ENCODE data around the gene PKMYT1. TPM values are rescaled to one million over a fixed set of nuclear protein-coding genes. Genes with fewer than 3 reads are reported as not detected.
"Not testable (repeated sequence)": the region's sequence is repeated elsewhere in the genome, so short reads cannot be mapped to it uniquely, and the experiment has no call there.

The PKMYT1 gene
- total RNA-seq, 5 donors from 2014 or later (not counting 1 experiment from before 2014, with no cell fraction given) = 1.3 to 3.1 (median 1.7) TPM

DNA sequence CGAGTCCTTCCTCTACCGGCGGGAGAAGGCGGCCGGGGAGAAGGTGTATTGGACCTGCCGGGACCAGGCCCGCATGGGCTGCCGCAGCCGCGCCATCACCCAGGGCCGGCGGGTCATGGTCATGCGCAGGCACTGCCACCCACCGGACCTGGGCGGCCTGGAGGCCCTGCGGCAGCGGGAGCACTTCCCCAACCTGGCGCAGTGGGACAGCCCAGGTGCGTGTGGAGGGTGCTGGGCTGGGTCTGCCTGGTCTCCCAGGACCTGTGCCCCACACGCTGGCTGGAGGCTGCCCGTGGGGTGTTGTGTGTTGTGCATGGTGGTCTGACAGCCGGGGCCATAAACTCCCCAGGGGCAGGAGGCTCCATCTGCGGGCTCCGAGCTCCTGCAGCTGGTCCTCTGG is 43.1 kb downstream of the PKMYT1 start:
- no peaks in the 10 kb centered on the region for H3K27me3 Mint-ChIP-seq
- no peak overlapping the region for H3K27ac Mint-ChIP-seq
- CTCF ChIA-PET = no interaction called here
- H3K9me3 Mint-ChIP-seq = no peaks in the 10 kb centered on the region
- no peak overlapping the region for H3K4me3 ChIP-seq (ENCODE audit: control insufficient read depth in 1 of 2, extremely low read depth in 1 of 2, low read length in 1 of 2)
- no peaks in the 10 kb centered on the region for H3K9me3 ChIP-seq
- H3K27me3 ChIP-seq (replicated peaks in 1 of 2; ENCODE audit: control insufficient read depth in 2 of 2, extremely low read depth in 1 of 2, insufficient read depth in 2 of 2, low read length in 1 of 2) = no peaks in the 10 kb centered on the region
- peaks cover 29 to 71% of the 10 kb centered on the region in 2 donors for H3K36me3 ChIP-seq (ENCODE audit: control insufficient read depth in 2 of 2, extremely low read depth in 1 of 2, insufficient read depth in 1 of 2, low read length in 1 of 2)
- POLR2A ChIA-PET = no interaction called here
- H3K4me1 ChIP-seq (ENCODE audit: control insufficient read depth in 1 of 2, extremely low read depth in 1 of 2, insufficient read depth in 2 of 2, low read length in 2 of 2) = no peaks in the 10 kb centered on the region
- no peak for DNase-seq
- H3K4me3 Mint-ChIP-seq = no peak overlapping the region
- WGBS (ENCODE audit: insufficient coverage) = over 99% methylated on average over 19 of the region's 24 CpGs
- ATAC-seq (replicated peaks in 1 of 4) = no peak
- no peak overlapping the region for H3K27ac ChIP-seq (ENCODE audit: low read length)
- peaks cover 35% of the 10 kb centered on the region for H3K36me3 Mint-ChIP-seq
- H3K4me1 Mint-ChIP-seq = peaks cover 0 to 13% (median 0%) of the 10 kb centered on the region in 3 donors

DNA sequence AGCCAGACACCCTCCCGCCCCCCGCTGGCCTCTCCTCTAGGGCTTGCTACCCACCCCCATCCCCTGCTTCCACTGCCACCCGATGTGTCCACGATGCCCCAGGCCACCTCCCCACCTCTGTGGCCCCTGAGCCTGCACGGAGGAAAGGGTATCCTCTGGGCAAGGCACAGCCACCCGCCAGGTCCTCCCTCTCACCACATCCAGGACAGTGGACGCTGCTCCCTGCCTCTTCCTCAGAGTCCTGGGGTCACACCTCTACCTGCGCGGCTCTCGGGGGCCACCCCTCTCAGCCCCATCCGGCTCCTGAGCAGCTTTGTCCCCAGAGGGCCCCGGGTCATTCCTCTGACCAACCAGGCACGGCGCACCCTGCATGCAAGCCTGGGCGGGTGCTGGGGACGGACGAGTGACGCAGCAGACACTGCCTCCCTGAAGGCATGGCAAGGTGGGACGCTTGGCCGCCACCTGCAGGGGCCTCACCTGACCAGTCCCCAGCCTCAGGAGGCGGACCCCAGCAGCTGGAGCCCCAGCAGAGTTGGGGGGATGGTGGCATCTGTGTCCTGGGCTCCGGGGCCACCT is 43.7 kb downstream of the PKMYT1 start:
- ChIA-PET POLR2A (no interaction called here), CTCF (no interaction called here)
- Histone ChIP-seq H3K4me1 (ENCODE audit: control insufficient read depth in 1 of 2, extremely low read depth in 1 of 2, insufficient read depth in 2 of 2, low read length in 2 of 2) (no peaks in the 10 kb centered on the region), H3K27ac (ENCODE audit: low read length) (no peak overlapping the region), H3K4me3 (ENCODE audit: control insufficient read depth in 1 of 2, extremely low read depth in 1 of 2, low read length in 1 of 2) (no peak overlapping the region), H3K36me3 (ENCODE audit: control insufficient read depth in 2 of 2, extremely low read depth in 1 of 2, insufficient read depth in 1 of 2, low read length in 1 of 2) (peaks cover 29 to 70% of the 10 kb centered on the region in 2 donors), H3K9me3 (no peaks in the 10 kb centered on the region), H3K27me3 (replicated peaks in 1 of 2; ENCODE audit: control insufficient read depth in 2 of 2, extremely low read depth in 1 of 2, insufficient read depth in 2 of 2, low read length in 1 of 2) (no peaks in the 10 kb centered on the region)
- 97% methylated on average over 20 of the region's 22 CpGs for WGBS (ENCODE audit: insufficient coverage)
- no peak overlapping the region for H3K4me3 Mint-ChIP-seq
- peaks cover 0 to 13% (median 0%) of the 10 kb centered on the region in 3 donors for H3K4me1 Mint-ChIP-seq
- H3K9me3 Mint-ChIP-seq = no peaks in the 10 kb centered on the region
- DNase-seq = no peak
- no peaks in the 10 kb centered on the region for H3K27me3 Mint-ChIP-seq
- H3K27ac Mint-ChIP-seq = no peak overlapping the region
- peaks cover 36% of the 10 kb centered on the region for H3K36me3 Mint-ChIP-seq
- ATAC-seq (replicated peaks in 1 of 4) = no peak

DNA sequence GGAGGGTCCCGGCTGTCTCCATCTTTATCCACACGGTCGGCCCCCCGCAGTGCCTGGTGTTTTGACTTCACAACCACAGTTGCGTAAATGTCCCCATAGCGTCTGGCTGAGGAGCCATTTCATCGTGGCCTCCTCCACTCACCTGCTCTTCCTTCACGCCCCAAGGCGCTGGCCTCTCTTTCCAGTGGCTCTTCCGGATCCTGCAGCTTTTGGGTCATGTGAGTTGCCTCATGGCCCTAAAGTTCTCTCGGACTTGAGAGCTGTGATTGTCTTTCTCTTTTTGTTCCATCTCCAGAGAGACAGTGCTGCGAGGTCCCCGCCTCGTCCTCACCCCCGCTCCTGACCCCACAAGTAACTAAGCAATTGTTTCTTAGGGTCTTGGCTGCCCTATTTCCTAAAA is 45.8 kb downstream of the PKMYT1 start:
- peaks cover 29 to 69% of the 10 kb centered on the region in 2 donors for H3K36me3 ChIP-seq (ENCODE audit: control insufficient read depth in 2 of 2, extremely low read depth in 1 of 2, insufficient read depth in 1 of 2, low read length in 1 of 2)

DNA sequence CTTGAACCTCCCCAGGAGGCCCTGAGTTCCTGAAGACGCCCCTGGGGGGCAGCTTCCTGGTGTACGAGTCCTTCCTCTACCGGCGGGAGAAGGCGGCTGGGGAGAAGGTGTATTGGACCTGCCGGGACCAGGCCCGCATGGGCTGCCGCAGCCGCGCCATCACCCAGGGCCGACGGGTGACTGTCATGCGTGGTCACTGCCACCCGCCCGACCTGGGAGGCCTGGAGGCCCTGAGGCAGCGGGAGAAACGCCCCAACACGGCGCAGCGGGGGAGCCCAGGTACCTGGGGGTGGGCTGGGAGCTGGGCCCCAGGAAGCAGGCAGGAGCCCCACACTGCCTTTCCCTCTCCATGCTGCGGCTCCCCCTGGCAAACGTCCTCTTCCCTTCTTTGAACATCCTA is 46.5 kb downstream of the PKMYT1 start:
- POLR2A ChIA-PET = no interaction called here
- H3K9me3 Mint-ChIP-seq = no peaks in the 10 kb centered on the region
- H3K4me3 Mint-ChIP-seq = no peak overlapping the region
- DNase-seq (no peak), ATAC-seq (replicated peaks in 1 of 4) (no peak)
- H3K27ac Mint-ChIP-seq = no peak overlapping the region
- Histone ChIP-seq H3K4me1 (ENCODE audit: control insufficient read depth in 1 of 2, extremely low read depth in 1 of 2, insufficient read depth in 2 of 2, low read length in 2 of 2) (no peaks in the 10 kb centered on the region), H3K36me3 (ENCODE audit: control insufficient read depth in 2 of 2, extremely low read depth in 1 of 2, insufficient read depth in 1 of 2, low read length in 1 of 2) (peaks cover 27 to 62% of the 10 kb centered on the region in 2 donors), H3K4me3 (ENCODE audit: control insufficient read depth in 1 of 2, extremely low read depth in 1 of 2, low read length in 1 of 2) (no peak overlapping the region), H3K27ac (ENCODE audit: low read length) (no peak overlapping the region), H3K9me3 (no peaks in the 10 kb centered on the region), H3K27me3 (replicated peaks in 1 of 2; ENCODE audit: control insufficient read depth in 2 of 2, extremely low read depth in 1 of 2, insufficient read depth in 2 of 2, low read length in 1 of 2) (no peaks in the 10 kb centered on the region)
- H3K27me3 Mint-ChIP-seq = no peaks in the 10 kb centered on the region
- WGBS (ENCODE audit: insufficient coverage) = 96% methylated on average over 3 of the region's 22 CpGs
- CTCF ChIA-PET = no interaction called here
- peaks cover 0 to 13% (median 0%) of the 10 kb centered on the region in 3 donors for H3K4me1 Mint-ChIP-seq
- H3K36me3 Mint-ChIP-seq = peaks cover 26% of the 10 kb centered on the region

More for the DNA sequence above, 45.8 kb downstream of the PKMYT1 start:
- POLR2A ChIA-PET = no interaction called here
- Histone ChIP-seq H3K9me3 (no peaks in the 10 kb centered on the region), H3K4me3 (ENCODE audit: control insufficient read depth in 1 of 2, extremely low read depth in 1 of 2, low read length in 1 of 2) (no peak overlapping the region), H3K27me3 (replicated peaks in 1 of 2; ENCODE audit: control insufficient read depth in 2 of 2, extremely low read depth in 1 of 2, insufficient read depth in 2 of 2, low read length in 1 of 2) (no peaks in the 10 kb centered on the region), H3K4me1 (ENCODE audit: control insufficient read depth in 1 of 2, extremely low read depth in 1 of 2, insufficient read depth in 2 of 2, low read length in 2 of 2) (no peaks in the 10 kb centered on the region), H3K27ac (ENCODE audit: low read length) (no peak overlapping the region)
- ATAC-seq (replicated peaks in 1 of 4) (no peak), DNase-seq (no peak)
- H3K4me3 Mint-ChIP-seq = no peak overlapping the region
- WGBS (ENCODE audit: insufficient coverage) = 93% methylated on average over 15 of the region's 15 CpGs
- H3K27me3 Mint-ChIP-seq = no peaks in the 10 kb centered on the region
- peaks cover 28% of the 10 kb centered on the region for H3K36me3 Mint-ChIP-seq
- H3K4me1 Mint-ChIP-seq = peaks cover 0 to 13% (median 0%) of the 10 kb centered on the region in 3 donors
- no peak overlapping the region for H3K27ac Mint-ChIP-seq
- no peaks in the 10 kb centered on the region for H3K9me3 Mint-ChIP-seq
- CTCF ChIA-PET = interaction anchor here in 1 of 2 donors (0.6 kb wide), 1 partner anchor 1056 kb away, joined by 3 read pairs; no protein-coding TSS in a partner anchor

DNA sequence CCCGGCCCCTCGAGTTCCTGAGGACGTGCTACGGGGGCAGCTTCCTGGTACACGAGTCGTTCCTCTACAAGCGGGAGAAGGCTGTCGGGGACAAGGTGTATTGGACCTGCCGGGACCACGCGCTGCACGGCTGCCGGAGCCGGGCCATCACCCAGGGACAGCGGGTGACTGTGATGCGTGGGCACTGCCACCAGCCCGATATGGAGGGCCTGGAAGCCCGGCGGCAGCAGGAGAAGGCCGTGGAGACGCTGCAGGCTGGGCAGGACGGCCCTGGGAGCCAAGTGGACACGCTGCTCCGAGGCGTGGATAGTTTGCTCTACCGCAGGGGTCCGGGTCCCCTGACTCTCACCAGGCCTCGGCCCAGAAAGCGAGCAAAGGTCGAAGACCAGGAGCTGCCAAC is 47.1 kb downstream of the PKMYT1 start:
- Histone ChIP-seq H3K9me3 (no peaks in the 10 kb centered on the region), H3K36me3 (ENCODE audit: control insufficient read depth in 2 of 2, extremely low read depth in 1 of 2, insufficient read depth in 1 of 2, low read length in 1 of 2) (peaks cover 24 to 59% of the 10 kb centered on the region in 2 donors), H3K4me1 (ENCODE audit: control insufficient read depth in 1 of 2, extremely low read depth in 1 of 2, insufficient read depth in 2 of 2, low read length in 2 of 2) (no peaks in the 10 kb centered on the region), H3K27me3 (replicated peaks in 1 of 2; ENCODE audit: control insufficient read depth in 2 of 2, extremely low read depth in 1 of 2, insufficient read depth in 2 of 2, low read length in 1 of 2) (no peaks in the 10 kb centered on the region), H3K4me3 (ENCODE audit: control insufficient read depth in 1 of 2, extremely low read depth in 1 of 2, low read length in 1 of 2) (no peak overlapping the region), H3K27ac (ENCODE audit: low read length) (no peak overlapping the region)
- Mint-ChIP-seq H3K36me3 (peaks cover 26% of the 10 kb centered on the region), H3K27me3 (no peaks in the 10 kb centered on the region), H3K4me1 (peaks cover 0 to 13% (median 0%) of the 10 kb centered on the region in 3 donors), H3K27ac (no peak overlapping the region), H3K9me3 (no peaks in the 10 kb centered on the region), H3K4me3 (no peak overlapping the region)
- DNase-seq (no peak), ATAC-seq (replicated peaks in 1 of 4) (no peak)
- WGBS (ENCODE audit: insufficient coverage) = 96% methylated on average over 29 of the region's 30 CpGs
- CTCF ChIA-PET = no interaction called here
- POLR2A ChIA-PET = no interaction called here

DNA sequence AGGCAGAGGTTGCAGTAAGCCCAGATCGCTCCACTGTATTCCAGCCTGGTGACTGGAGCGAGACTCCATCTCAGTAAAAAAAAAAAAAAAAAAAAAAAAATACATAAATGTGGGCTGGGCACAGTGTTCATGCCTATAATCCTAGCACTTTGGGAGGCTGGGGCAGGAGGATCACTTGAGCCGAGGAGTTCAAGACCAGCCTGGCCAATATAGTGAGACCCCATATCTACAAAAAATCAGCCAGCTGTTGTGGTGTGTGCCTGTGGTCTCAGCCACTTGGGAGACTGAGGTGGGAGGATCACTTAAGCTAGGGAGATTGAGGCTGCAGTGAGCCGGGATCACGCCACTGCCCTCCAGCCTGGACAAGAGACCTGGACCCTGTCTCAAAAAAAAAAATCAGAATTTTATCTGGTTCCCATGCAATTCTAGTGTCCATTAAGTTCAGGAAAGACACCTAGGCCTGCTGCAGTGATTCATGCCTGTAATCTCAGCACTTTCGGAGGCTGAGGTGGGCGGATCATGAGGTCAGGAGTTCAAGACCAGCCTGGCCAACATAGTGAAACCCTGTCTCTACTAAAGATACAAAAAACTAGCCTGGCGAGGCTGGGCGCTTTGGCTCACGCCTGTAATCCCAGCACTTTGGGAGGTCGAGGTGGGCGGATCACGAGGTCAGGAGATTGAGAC is 48.9 kb downstream of the PKMYT1 start:
- not testable (repeated sequence) for H3K4me3 Mint-ChIP-seq; H3K27ac Mint-ChIP-seq; H3K27ac ChIP-seq (ENCODE audit: low read length); H3K27me3 ChIP-seq (replicated peaks in 1 of 2; ENCODE audit: control insufficient read depth in 2 of 2, extremely low read depth in 1 of 2, insufficient read depth in 2 of 2, low read length in 1 of 2); H3K9me3 ChIP-seq; H3K4me3 ChIP-seq (ENCODE audit: control insufficient read depth in 1 of 2, extremely low read depth in 1 of 2, low read length in 1 of 2); H3K27me3 Mint-ChIP-seq; ATAC-seq (replicated peaks in 1 of 4); H3K9me3 Mint-ChIP-seq; DNase-seq
- peaks cover 10 to 45% of the 10 kb centered on the region in 2 donors for H3K36me3 ChIP-seq (ENCODE audit: control insufficient read depth in 2 of 2, extremely low read depth in 1 of 2, insufficient read depth in 1 of 2, low read length in 1 of 2)
- ChIA-PET POLR2A (interaction anchor here in 1 of 2 donors (0.6 kb wide), 1 partner anchor 281 kb away, joined by 3 read pairs; no protein-coding TSS in a partner anchor), CTCF (interaction anchor here in 1 of 2 donors (0.7 kb wide), 1 partner anchor 1253 kb away, joined by 5 read pairs; no protein-coding TSS in a partner anchor)
- peaks cover 26% of the 10 kb centered on the region for H3K36me3 Mint-ChIP-seq
- 67% methylated on average over 3 of the region's 13 CpGs for WGBS (ENCODE audit: insufficient coverage)
- peaks cover 2 to 10% of the 10 kb centered on the region in 2 experiments for H3K4me1 ChIP-seq (ENCODE audit: control insufficient read depth in 1 of 2, extremely low read depth in 1 of 2, insufficient read depth in 2 of 2, low read length in 2 of 2)
- peaks cover 10 to 24% (median 10%) of the 10 kb centered on the region in 3 donors for H3K4me1 Mint-ChIP-seq

Data from T-cell (primary cell).